H1 (cell line): ENCODE measurements around the gene KCP. TPM values are rescaled to one million over a fixed set of nuclear protein-coding genes. Genes with fewer than 3 reads are reported as not detected.

Experiments used
- CTCF ChIA-PET: fragments of 300-600 bp; sonication (Branson Sonifier 250); formaldehyde crosslinking; loops from one replicate; lab custom pipeline; 2021; ENCODE audit not compliant: partially characterized antibody; lab: Charles Lee
- POLR2A ChIA-PET: fragments of 300-600 bp; sonication (Branson Sonifier 250); formaldehyde crosslinking; loops from one replicate; lab custom pipeline; 2021; ENCODE audit warnings: inconsistent platforms; ENCODE audit not compliant: partially characterized antibody; lab: Charles Lee
- DNase-seq, 2 experiments: peaks; one replicate each; pipeline versions ENCODE4 v3.0.0 to v3.0.0-alpha.2; 2010 to 2022; ENCODE audit warnings: low spot score in 2 of 2, low read depth in 1 of 2, mixed read lengths in 1 of 2
- FAIRE-seq: peaks from 2 replicates; lab custom pipeline; 2011; peaks lifted over from hg19 to GRCh38; lab: Jason Lieb, UNC
- H2AFZ ChIP-seq: 2 replicates; pipeline ENCODE4 v1.8.1; 2012; ENCODE audit warnings: low read length, inconsistent platforms
- H2AK5ac ChIP-seq: 2 replicates; pipeline ENCODE4 v1.6.1; 2013; ENCODE audit warnings: low read depth, low read length
- H2BK120ac ChIP-seq: replicated peaks from 2 replicates; pipeline ENCODE3; 2013; ENCODE audit warnings: low read depth, low read length, inconsistent platforms
- H2BK12ac ChIP-seq: 2 replicates; pipeline ENCODE4 v1.6.1; 2013; ENCODE audit warnings: low read depth, low read length
- H2BK15ac ChIP-seq: 2 replicates; pipeline ENCODE4 v1.6.1; 2013; ENCODE audit warnings: low read length
- H2BK20ac ChIP-seq: 2 replicates; pipeline ENCODE4 v1.6.1; 2013; ENCODE audit warnings: low read length
- H2BK5ac ChIP-seq: 2 replicates; pipeline ENCODE4 v1.6.1; 2013; ENCODE audit warnings: low read depth, low read length
- H3K14ac ChIP-seq: 2 replicates; pipeline ENCODE4 v1.6.1; 2013; ENCODE audit warnings: inconsistent platforms; ENCODE audit not compliant: insufficient read length
- H3K18ac ChIP-seq: 2 replicates; pipeline ENCODE4 v1.6.1; 2013; ENCODE audit warnings: low read length; ENCODE audit errors: extremely low read depth
- H3K23ac ChIP-seq: 2 replicates; pipeline ENCODE4 v1.6.1; 2013; ENCODE audit warnings: inconsistent platforms; ENCODE audit not compliant: insufficient read length
- H3K23me2 ChIP-seq: 2 replicates; pipeline ENCODE4 v1.6.1; 2013; ENCODE audit warnings: low read depth, low read length
- H3K27ac ChIP-seq: 2 replicates; pipeline ENCODE4 v1.6.1; 2011; ENCODE audit warnings: low read depth, low read length, inconsistent platforms
- H3K27me3 ChIP-seq, 4 experiments: replicated peaks in 1 of 4; 1 replicate in 1 of 4; 2 replicates in 3 of 4; pipeline versions ENCODE4 v1.6.1 to v1.8.1; 2011 to 2013; ENCODE audit warnings: low read length in 3 of 4, mild to moderate bottlenecking in 3 of 4, inconsistent platforms in 2 of 4, mixed read lengths in 2 of 4, moderate library complexity in 1 of 4; ENCODE audit not compliant: control insufficient read depth in 3 of 4, insufficient read depth in 3 of 4; ENCODE audit errors: extremely low read depth in 1 of 4
- H3K36me3 ChIP-seq, 4 experiments: 2 replicates each; pipeline versions ENCODE4 v1.6.1 to v1.8.1; 2011 to 2013; ENCODE audit warnings: mild to moderate bottlenecking in 4 of 4, low read length in 3 of 4, moderate library complexity in 2 of 4, control low read depth in 1 of 4, inconsistent platforms in 1 of 4; ENCODE audit not compliant: insufficient read depth in 4 of 4, control insufficient read depth in 2 of 4
- H3K4ac ChIP-seq: replicated peaks from 2 replicates; pipeline ENCODE3; 2013; ENCODE audit warnings: low read length, low read depth, mixed read lengths, inconsistent platforms; ENCODE audit not compliant: insufficient read length
- H3K4me1 ChIP-seq, 4 experiments: replicated peaks in 1 of 4; 1 replicate in 1 of 4; 2 replicates in 3 of 4; pipeline versions ENCODE4 v1.6.1 to v1.8.1; 2011 to 2013; ENCODE audit warnings: low read length in 3 of 4, inconsistent platforms in 2 of 4, mixed read lengths in 1 of 4; ENCODE audit not compliant: insufficient read depth in 4 of 4, control insufficient read depth in 3 of 4
- H3K4me2 ChIP-seq, 2 experiments: 2 replicates each; pipeline versions ENCODE4 v1.6.1 to v1.8.1; 2011 to 2013; ENCODE audit warnings: low read depth in 2 of 2, low read length in 2 of 2, control low read depth in 1 of 2, inconsistent platforms in 1 of 2, mild to moderate bottlenecking in 1 of 2; ENCODE audit not compliant: insufficient read depth in 1 of 2
- H3K4me3 ChIP-seq, 4 experiments: fragments of 200-600, 300-600 bp in 1 of 4; sonication (generic), shearing (Covaris generic), sonication (Bioruptor Twin) in 1 of 4; 2 replicates each; pipeline versions ENCODE4 v1.5.1 to v1.8.1; 2011 to 2016; ENCODE audit warnings: low read length in 4 of 4, low read depth in 3 of 4, control low read depth in 2 of 4, inconsistent platforms in 2 of 4, mild to moderate bottlenecking in 2 of 4, mixed read lengths in 1 of 4, moderate library complexity in 1 of 4; ENCODE audit not compliant: insufficient read depth in 2 of 4; ENCODE audit errors: extremely low read depth in 1 of 4
- H3K56ac ChIP-seq: replicated peaks from 2 replicates; pipeline ENCODE3; 2013; ENCODE audit warnings: low read depth, mild to moderate bottlenecking, mixed read lengths, low read length, inconsistent platforms; ENCODE audit not compliant: insufficient read length
- H3K79me1 ChIP-seq: 2 replicates; pipeline ENCODE4 v1.6.1; 2013; ENCODE audit warnings: low read depth, low read length, control low read depth
- H3K79me2 ChIP-seq, 2 experiments: 2 replicates each; pipeline versions ENCODE4 v1.6.1 to v1.8.1; 2012 to 2013; ENCODE audit warnings: low read length in 2 of 2, mild to moderate bottlenecking in 2 of 2, inconsistent platforms in 1 of 2; ENCODE audit not compliant: insufficient read depth in 2 of 2, control insufficient read depth in 1 of 2
- H3K9ac ChIP-seq, 4 experiments: replicated peaks in 1 of 4; 1 replicate in 1 of 4; 2 replicates in 3 of 4; pipeline versions ENCODE4 v1.6.1 to v1.8.1; 2011 to 2013; ENCODE audit warnings: low read depth in 3 of 4, low read length in 3 of 4, control low read depth in 2 of 4, mild to moderate bottlenecking in 2 of 4, moderate library complexity in 2 of 4, inconsistent platforms in 1 of 4; ENCODE audit errors: extremely low read depth in 1 of 4
- H3K9me3 ChIP-seq, 2 experiments: 2 replicates each; pipeline versions ENCODE4 v1.6.1 to v1.8.1; 2012 to 2013; ENCODE audit warnings: mild to moderate bottlenecking in 2 of 2, moderate library complexity in 2 of 2, control low read depth in 1 of 2, inconsistent platforms in 1 of 2, low read depth in 1 of 2, low read length in 1 of 2, mixed read lengths in 1 of 2; ENCODE audit not compliant: insufficient read depth in 2 of 2
- H4K20me1 ChIP-seq, 2 experiments: replicated peaks in 1 of 2; 2 replicates each; pipeline versions ENCODE3 to v1.8.1; 2011 to 2013; ENCODE audit warnings: inconsistent platforms in 2 of 2, low read length in 2 of 2, mild to moderate bottlenecking in 1 of 2; ENCODE audit not compliant: insufficient read depth in 2 of 2, control insufficient read depth in 1 of 2
- H4K5ac ChIP-seq: 2 replicates; pipeline ENCODE4 v1.6.1; 2013; ENCODE audit warnings: low read length, low read depth, mixed read lengths, inconsistent platforms; ENCODE audit not compliant: insufficient read length
- H4K8ac ChIP-seq: 2 replicates; pipeline ENCODE4 v1.8.0; 2013; ENCODE audit warnings: mild to moderate bottlenecking, moderate library complexity, low read length, inconsistent platforms; ENCODE audit not compliant: insufficient read depth; ENCODE audit errors: extremely low read depth
- H4K91ac ChIP-seq: replicated peaks from 2 replicates; pipeline ENCODE3; 2013; ENCODE audit warnings: low read length, mixed read lengths, inconsistent platforms; ENCODE audit not compliant: insufficient read length
- BRCA1 ChIP-seq: IDR thresholded peaks from 2 replicates; pipeline ENCODE4 v1.6.1; 2012; ENCODE audit warnings: low read depth, low read length, improper control_type of control experiment
- EZH2 ChIP-seq: fragments of 200-600 bp; sonication (generic); IDR thresholded peaks from 2 replicates; pipeline ENCODE4 v1.7.1; 2012; ENCODE audit warnings: low read depth, mild to moderate bottlenecking, moderate library complexity, low read length, inconsistent platforms; ENCODE audit not compliant: severe bottlenecking
- GTF2F1 ChIP-seq: IDR thresholded peaks from 2 replicates; pipeline ENCODE4 v1.6.1; 2012; ENCODE audit warnings: low read depth, low read length, improper control_type of control experiment, borderline replicate concordance
- KDM5A ChIP-seq: fragments of 200-600 bp; IDR thresholded peaks from 2 replicates; pipeline ENCODE4 v1.7.1; 2012; ENCODE audit warnings: mild to moderate bottlenecking, low read length, inconsistent platforms, mixed read lengths
- MAX ChIP-seq: IDR thresholded peaks from 2 replicates; pipeline ENCODE4 v1.6.1; 2012; ENCODE audit warnings: inconsistent platforms
- NANOG ChIP-seq: IDR thresholded peaks from 2 replicates; pipeline ENCODE4 v1.6.1; 2011; ENCODE audit warnings: low read length, low read depth, mild to moderate bottlenecking, inconsistent platforms; ENCODE audit not compliant: insufficient read depth, poor library complexity, severe bottlenecking
- SIX5 ChIP-seq: IDR thresholded peaks from 2 replicates; pipeline ENCODE4 v1.6.1; 2011; ENCODE audit warnings: mild to moderate bottlenecking, low read depth, low read length
- SUZ12 ChIP-seq: fragments of 200-600 bp; sonication (generic); IDR thresholded peaks from 2 replicates; pipeline ENCODE4 v1.6.1; 2012; ENCODE audit warnings: mild to moderate bottlenecking, inconsistent platforms, low read length, moderate library complexity, mixed read lengths
- TAF1 ChIP-seq: IDR thresholded peaks from 2 replicates; pipeline ENCODE4 v1.6.1; 2011; ENCODE audit warnings: mild to moderate bottlenecking, low read depth, low read length
- WGBS, 2 experiments: shearing (Covaris generic) in 1 of 2; methylation state at CpG; one replicate each; pipeline versions ENCODE4 v1.1.6 to v1.1.7; 2013 to 2015; ENCODE audit warnings: low lambda C conversion rate in 2 of 2, mixed read lengths in 2 of 2, inconsistent platforms in 1 of 2, low coverage in 1 of 2, missing lambda C conversion rate in 1 of 2; ENCODE audit not compliant: insufficient replicate concordance in 2 of 2, insufficient coverage in 1 of 2, insufficient read length in 1 of 2; ENCODE audit errors: extremely low coverage in 1 of 2, missing lambda C conversion rate in 1 of 2; 5-methylcytosine and 5-hydroxymethylcytosine counted together
- polyA plus RNA-seq, 7 experiments: library from polyadenylated mRNA; depleted of rRNA in 3 of 7; stranded (reverse) in 5 of 7; unstranded in 2 of 7; fragments of >200 nt in 5 of 7; fragments of 200-250 nt in 2 of 7; gene quantifications; 1 replicate in 5 of 7; 2 replicates in 1 of 7; 4 replicates in 1 of 7; pipeline versions ENCODE4 v1.2.1 to v1.2.3, GENCODE V29; 2011 to 2013; ENCODE audit warnings: missing spikeins in 2 of 7, mixed read lengths in 2 of 7
- total RNA-seq: library from RNA; stranded (reverse); fragmentation: NEBNext Ultra II Directional; extraction: Animal tissue kit (Norgen Biotek cat#: 25700); gene quantifications from 2 replicates; pipeline ENCODE4 v1.2.1, GENCODE V29; 2021
- TF ChIP-seq, protein P1 (sequence below): IDR thresholded peaks from 2 replicates; pipeline ENCODE4 v1.6.1; 2012; ENCODE audit warnings: inconsistent platforms

Gene KCP
- total and polyA plus RNA-seq, 2 of the 8 experiments (the other 6 are each of a cell fraction or from before 2014, with no cell fraction given), result 1.3 to 2.0 TPM

DNA sequence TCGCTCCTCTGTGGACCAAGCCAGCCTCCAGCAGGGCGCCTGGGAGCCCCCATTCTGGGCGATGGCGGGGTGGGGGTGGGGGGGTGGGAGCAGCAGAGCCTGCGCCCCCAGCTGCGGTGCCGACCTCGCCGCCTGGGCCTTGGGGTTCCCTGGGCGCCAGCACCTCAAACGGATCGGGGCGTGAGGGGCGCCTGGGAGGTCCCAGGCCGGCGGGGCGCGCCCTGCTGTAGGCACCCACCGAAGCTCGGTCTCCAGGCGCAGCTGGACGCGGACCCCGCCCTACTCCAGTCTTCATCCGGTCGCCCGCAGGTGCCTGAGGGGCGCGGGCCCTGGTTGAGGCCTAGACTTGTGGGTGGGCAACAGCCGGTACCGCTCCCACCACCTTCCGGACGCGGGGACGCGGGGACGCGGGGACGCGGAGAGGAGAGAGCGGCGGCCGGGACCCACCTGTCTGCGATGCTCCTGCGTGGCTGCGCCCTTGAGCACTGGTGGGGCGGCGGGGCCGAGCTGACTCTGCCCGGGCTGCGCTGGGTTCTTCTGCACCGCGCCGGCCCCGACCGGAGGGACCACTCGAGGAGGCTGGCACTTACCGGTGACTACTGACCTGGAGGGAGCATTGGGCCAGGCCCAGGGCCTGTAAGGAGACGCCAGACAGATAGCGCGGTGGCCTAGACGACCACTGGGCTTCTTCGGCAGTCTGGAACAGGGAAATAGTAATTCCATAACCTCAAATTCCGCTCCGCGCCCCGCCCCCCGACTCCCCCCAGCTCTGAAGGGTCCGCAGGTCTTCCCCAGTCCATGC, 5.5 kb upstream of the KCP start:
- CTCF ChIA-PET, result interaction anchor here (0.6 to 1.6 kb wide), 6 partner anchors 8 to 1980 kb away, joined by 3 to 7 read pairs (median 4); no protein-coding TSS in a partner anchor
- WGBS, 2 experiments, result 11% methylated on average over 37 of the region's 69 CpGs; no CpG with 5 or more reads in 1 of the 2 experiments
- no peak overlapping the region; the same call in 1 of the 2 replicates for H2AFZ ChIP-seq
- TF ChIP-seq NANOG, result no peak
- no peak for TF ChIP-seq BRCA1
- peak; percentile 37; the same call in 1 of the 2 replicates for TF ChIP-seq TAF1
- peak; percentile 85 for TF ChIP-seq EZH2
- TF ChIP-seq, protein P1, sequence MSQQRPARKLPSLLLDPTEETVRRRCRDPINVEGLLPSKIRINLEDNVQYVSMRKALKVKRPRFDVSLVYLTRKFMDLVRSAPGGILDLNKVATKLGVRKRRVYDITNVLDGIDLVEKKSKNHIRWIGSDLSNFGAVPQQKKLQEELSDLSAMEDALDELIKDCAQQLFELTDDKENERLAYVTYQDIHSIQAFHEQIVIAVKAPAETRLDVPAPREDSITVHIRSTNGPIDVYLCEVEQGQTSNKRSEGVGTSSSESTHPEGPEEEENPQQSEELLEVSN, result peak; percentile 21; the same call in 1 of the 2 replicates
- TF ChIP-seq MAX, result 0 out of 2 replicates have a peak, but pooled peaks have one; percentile 5
- TF ChIP-seq GTF2F1, result no peak
- no peak for TF ChIP-seq KDM5A
- TF ChIP-seq SIX5, result no peak
- TF ChIP-seq SUZ12, result peak; percentile 77

More for the DNA sequence above, 5.5 kb upstream of the KCP start:
- H3K27me3 ChIP-seq, result peaks cover 27 to 53% (median 41%) of the 10 kb centered on the region in 4 experiments
- H3K79me2 ChIP-seq, result no peaks in the 10 kb centered on the region
- peaks cover 0 to 28% (median 13%) of the 10 kb centered on the region in 4 experiments; a peak in 6 of 7 replicates for H3K4me1 ChIP-seq
- peak in 1 of 2 experiments; percentile 69 for DNase-seq
- H3K4me2 ChIP-seq, result peak overlapping the region; percentile 86 to 92
- H3K14ac ChIP-seq, result no peak overlapping the region
- no peak overlapping the region for H2BK12ac ChIP-seq
- no peak for FAIRE-seq
- H3K79me1 ChIP-seq, result no peaks in the 10 kb centered on the region
- H3K23me2 ChIP-seq, result peaks cover 5% of the 10 kb centered on the region; the same call in 1 of the 2 replicates
- no peak overlapping the region for H4K5ac ChIP-seq
- H3K23ac ChIP-seq, result no peak overlapping the region
- H4K91ac ChIP-seq, result no peak overlapping the region
- no peaks in the 10 kb centered on the region for H3K9me3 ChIP-seq
- no peaks in the 10 kb centered on the region for H3K36me3 ChIP-seq
- no peak overlapping the region for H2BK5ac ChIP-seq
- no peak overlapping the region for H2AK5ac ChIP-seq
- no peak overlapping the region for H3K56ac ChIP-seq
- H2BK20ac ChIP-seq, result no peak overlapping the region
- no peak overlapping the region for H2BK15ac ChIP-seq
- no peak overlapping the region for H2BK120ac ChIP-seq
- H3K4ac ChIP-seq, result no peak overlapping the region
- peaks cover 0 to 1% of the 10 kb centered on the region in 2 experiments for H4K20me1 ChIP-seq
- POLR2A ChIA-PET, result interaction anchor here (0.8 kb wide), 1 partner anchor 17 kb away, joined by 3 read pairs; no protein-coding TSS in a partner anchor
- no peak overlapping the region for H3K9ac ChIP-seq
- H3K4me3 ChIP-seq, result peak overlapping the region; percentile 44 to 64 (median 50)
- H3K27ac ChIP-seq, result no peak overlapping the region
- H4K8ac ChIP-seq, result peak overlapping the region; percentile 54; the same call in 1 of the 2 replicates
- peak overlapping the region; percentile 32; the same call in 1 of the 2 replicates for H3K18ac ChIP-seq
